GM23338 (cell line): ENCODE measurements around the gene HK1.

Experiments
- EZH2phosphoT487 ChIP-seq: fragments of 200-600 bp; sonication (generic); IDR thresholded peaks from one replicate; pipeline ENCODE4 v1.8.1; 2018; ENCODE audit warnings: antibody characterized with exemption; ENCODE audit not compliant: unreplicated experiment
- TF ChIP-seq, protein P1 (sequence below), 2 experiments: fragments of 200-600 bp in 1 of 2; sonication (generic) in 1 of 2; conservative IDR thresholded peaks; 2 replicates each; pipeline versions ENCODE4 v1.5.1 to v1.6.1; 2016 to 2017; ENCODE audit warnings: antibody characterized with exemption in 2 of 2, low read depth in 2 of 2, mild to moderate bottlenecking in 2 of 2, moderate library complexity in 1 of 2

DNA sequence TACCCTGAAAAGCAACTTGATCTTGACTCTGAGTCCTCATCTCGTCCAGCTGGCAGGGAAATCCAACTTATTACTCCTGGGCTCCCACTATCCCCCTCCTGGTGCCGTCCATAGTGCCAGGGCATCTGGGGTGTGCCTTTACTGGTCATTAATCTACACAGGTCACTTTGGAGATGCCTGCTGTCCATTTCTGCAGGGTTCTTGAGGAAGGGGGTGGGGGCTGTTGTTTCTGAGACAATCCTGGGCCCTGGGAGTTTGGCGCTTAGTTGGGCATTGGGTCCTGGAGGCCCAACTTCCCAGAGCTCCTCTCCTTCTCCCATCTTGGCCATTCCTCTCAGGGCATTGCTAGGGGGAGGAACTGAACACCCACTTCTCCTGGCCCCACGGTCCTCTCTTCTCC, 144.4 kb downstream of the HK1 start:
- no peak for TF ChIP-seq EZH2phosphoT487
- TF ChIP-seq, protein P1, sequence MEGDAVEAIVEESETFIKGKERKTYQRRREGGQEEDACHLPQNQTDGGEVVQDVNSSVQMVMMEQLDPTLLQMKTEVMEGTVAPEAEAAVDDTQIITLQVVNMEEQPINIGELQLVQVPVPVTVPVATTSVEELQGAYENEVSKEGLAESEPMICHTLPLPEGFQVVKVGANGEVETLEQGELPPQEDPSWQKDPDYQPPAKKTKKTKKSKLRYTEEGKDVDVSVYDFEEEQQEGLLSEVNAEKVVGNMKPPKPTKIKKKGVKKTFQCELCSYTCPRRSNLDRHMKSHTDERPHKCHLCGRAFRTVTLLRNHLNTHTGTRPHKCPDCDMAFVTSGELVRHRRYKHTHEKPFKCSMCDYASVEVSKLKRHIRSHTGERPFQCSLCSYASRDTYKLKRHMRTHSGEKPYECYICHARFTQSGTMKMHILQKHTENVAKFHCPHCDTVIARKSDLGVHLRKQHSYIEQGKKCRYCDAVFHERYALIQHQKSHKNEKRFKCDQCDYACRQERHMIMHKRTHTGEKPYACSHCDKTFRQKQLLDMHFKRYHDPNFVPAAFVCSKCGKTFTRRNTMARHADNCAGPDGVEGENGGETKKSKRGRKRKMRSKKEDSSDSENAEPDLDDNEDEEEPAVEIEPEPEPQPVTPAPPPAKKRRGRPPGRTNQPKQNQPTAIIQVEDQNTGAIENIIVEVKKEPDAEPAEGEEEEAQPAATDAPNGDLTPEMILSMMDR (conservative IDR thresholded peaks at IDR 0.05; ENCODE audit: low read depth in 2 of 2) = no peak
